GM10248 (cell line): ENCODE results near the gene OR51S1.

Source experiments
- CTCF ChIA-PET: fragments of 300-600 bp; sonication (Branson Sonifier 250); formaldehyde crosslinking; extraction: SDS; loops from one replicate; lab custom pipeline; 2021; ENCODE audit warnings: antibody characterized with exemption; lab: Yijun Ruan, JAX
- POLR2A ChIA-PET: fragments of 350-650 bp; sonication (Branson Sonifier 250); formaldehyde crosslinking; extraction: SDS; loops from one replicate; lab custom pipeline; 2020; ENCODE audit warnings: antibody characterized with exemption; lab: Yijun Ruan, JAX
- DNase-seq: peaks from one replicate; pipeline ENCODE4 v3.0.0; 2012; ENCODE audit errors: extremely low spot score
- TF ChIP-seq, protein P1 (sequence below): IDR thresholded peaks from 2 replicates; pipeline ENCODE4 v1.5.1; 2012; ENCODE audit warnings: mild to moderate bottlenecking, low read depth; ENCODE audit errors: extremely low read depth, missing control alignments, control extremely low read depth

Gene OR51S1

GRCh38 chr11:4848908-4849532 lies at the start of gene OR51S1:
Gene OR51S1, minus strand, starts transcription at chr11:4849208. Its CDS starts 0 bp downstream, at chr11:4849208.
- TF ChIP-seq, protein P1, sequence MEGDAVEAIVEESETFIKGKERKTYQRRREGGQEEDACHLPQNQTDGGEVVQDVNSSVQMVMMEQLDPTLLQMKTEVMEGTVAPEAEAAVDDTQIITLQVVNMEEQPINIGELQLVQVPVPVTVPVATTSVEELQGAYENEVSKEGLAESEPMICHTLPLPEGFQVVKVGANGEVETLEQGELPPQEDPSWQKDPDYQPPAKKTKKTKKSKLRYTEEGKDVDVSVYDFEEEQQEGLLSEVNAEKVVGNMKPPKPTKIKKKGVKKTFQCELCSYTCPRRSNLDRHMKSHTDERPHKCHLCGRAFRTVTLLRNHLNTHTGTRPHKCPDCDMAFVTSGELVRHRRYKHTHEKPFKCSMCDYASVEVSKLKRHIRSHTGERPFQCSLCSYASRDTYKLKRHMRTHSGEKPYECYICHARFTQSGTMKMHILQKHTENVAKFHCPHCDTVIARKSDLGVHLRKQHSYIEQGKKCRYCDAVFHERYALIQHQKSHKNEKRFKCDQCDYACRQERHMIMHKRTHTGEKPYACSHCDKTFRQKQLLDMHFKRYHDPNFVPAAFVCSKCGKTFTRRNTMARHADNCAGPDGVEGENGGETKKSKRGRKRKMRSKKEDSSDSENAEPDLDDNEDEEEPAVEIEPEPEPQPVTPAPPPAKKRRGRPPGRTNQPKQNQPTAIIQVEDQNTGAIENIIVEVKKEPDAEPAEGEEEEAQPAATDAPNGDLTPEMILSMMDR: no peak
- no peak for DNase-seq
- ChIA-PET POLR2A (no interaction called here), CTCF (interaction anchor here (0.9 kb wide), 1 partner anchor 17 kb away, joined by 3 read pairs; no protein-coding TSS in a partner anchor)

DNA sequence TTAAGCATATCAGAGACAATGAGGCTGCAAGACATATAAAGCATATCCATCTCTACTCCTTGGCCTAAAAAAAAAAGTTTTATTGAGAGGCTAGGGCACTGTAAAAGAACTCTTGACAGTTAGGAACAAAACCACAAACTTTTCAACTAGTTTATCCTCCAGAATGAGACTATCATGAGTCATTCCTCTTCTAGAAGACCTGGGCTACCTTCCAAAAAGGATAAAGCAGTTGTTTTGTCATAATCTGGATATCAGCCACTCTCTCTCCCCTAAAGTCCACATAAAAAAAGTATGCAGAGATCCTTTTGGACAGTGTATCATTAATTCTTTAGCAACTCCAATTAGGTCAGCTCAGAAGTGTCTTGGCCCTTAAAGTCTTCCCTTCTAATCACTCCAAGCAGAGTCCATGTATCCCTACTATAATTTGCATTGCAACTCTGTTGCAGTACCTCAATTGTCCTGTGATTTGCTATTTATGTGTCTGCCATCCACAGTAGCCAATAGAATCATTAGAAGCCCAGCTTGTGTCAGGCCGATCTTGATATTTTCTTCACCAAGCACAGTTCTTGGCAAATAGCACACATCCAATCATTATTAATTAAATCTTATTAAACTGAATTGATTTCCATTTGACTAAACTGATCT lies 43.1 kb upstream of the OR51S1 start:
- DNase-seq: no peak
- POLR2A ChIA-PET: no interaction called here
- CTCF ChIA-PET: interaction anchor here (0.8 kb wide), 1 partner anchor 40 kb away, joined by 3 read pairs; no protein-coding TSS in a partner anchor
- TF ChIP-seq, protein P1: no peak

GRCh38 chr11:4890279-4890678 lies 41.3 kb upstream of the OR51S1 start:
- ChIA-PET POLR2A (no interaction called here), CTCF (no interaction called here)
- DNase-seq: no peak
- TF ChIP-seq, protein P1: no peak

- TF ChIP-seq, protein P1: no peak
- ChIA-PET POLR2A (no interaction called here), CTCF (interaction anchor here (1.7 kb wide), 1 partner anchor 43 kb away, joined by 4 read pairs; no protein-coding TSS in a partner anchor)
- DNase-seq: no peak
These were observed 38.6 kb upstream of the OR51S1 start for GRCh38 chr11:4887591-4887990.

DNA sequence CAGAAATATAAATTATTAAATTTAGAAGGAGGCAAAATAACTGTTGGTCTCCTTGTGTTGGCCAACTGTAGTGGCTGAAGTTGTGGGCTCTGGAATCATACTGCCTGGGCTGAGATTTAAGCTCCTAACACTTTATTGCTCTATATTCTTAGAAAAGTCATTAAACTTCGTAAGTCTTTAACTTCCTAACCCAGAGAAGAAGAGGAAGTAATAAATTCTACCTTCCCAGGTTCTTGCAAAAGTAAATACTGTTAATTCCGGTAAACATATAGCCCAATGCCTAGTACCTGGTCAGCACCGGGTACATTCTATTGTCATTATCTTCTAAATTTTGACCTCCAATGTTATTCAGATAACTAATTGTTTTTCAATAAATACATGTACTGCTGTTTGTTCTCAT lies 37.2 kb upstream of the OR51S1 start:
- ChIA-PET CTCF (no interaction called here), POLR2A (no interaction called here)
- TF ChIP-seq, protein P1: no peak
- DNase-seq: no peak

DNA sequence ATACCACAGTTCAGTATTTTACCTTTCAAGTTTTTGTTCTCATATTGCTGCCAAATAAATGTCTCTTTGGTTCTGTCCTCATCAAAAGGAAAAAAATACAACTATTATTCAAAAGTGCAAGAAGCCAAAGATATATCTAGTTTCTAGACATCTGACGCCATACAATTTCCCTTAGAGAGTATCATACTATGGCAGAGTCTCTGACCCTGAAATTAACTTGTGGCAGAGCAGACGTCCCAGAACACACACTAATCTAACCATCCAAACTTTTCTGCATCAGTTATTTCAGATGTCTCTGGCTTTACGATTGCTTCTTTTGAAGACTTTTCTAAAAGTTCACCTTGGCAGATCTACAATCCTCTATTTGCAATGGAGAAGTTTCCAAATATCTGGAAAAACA lies 35.4 kb upstream of the OR51S1 start:
- TF ChIP-seq, protein P1: no peak
- CTCF ChIA-PET: no interaction called here
- POLR2A ChIA-PET: no interaction called here
- DNase-seq: no peak
